Measurements from ENCODE around the gene HOXD4. TPM values are rescaled to one million over a fixed set of nuclear protein-coding genes. Genes with fewer than 3 reads are reported as not detected.

Gene HOXD4
- polyA plus RNA-seq, 1 donor from 2014 or later: not detected

- H3K9me3 Mint-ChIP-seq: peaks cover 0 to 17% (median 8%) of the 10 kb centered on the region in 3 donors
- peaks cover 67% of the 10 kb centered on the region for H3K27me3 Mint-ChIP-seq
- peak overlapping the region in 1 of 3 donors; percentile 10 for H3K27ac Mint-ChIP-seq
- H3K36me3 Mint-ChIP-seq: no peaks in the 10 kb centered on the region
- peak overlapping the region in 1 of 4 donors; percentile 17 for H3K4me3 Mint-ChIP-seq
- peaks cover 0 to 5% (median 2%) of the 10 kb centered on the region in 3 donors for H3K4me1 Mint-ChIP-seq
Measured at GRCh38 chr2:176160251-176160985, 9.1 kb downstream of the HOXD4 start.

- peaks cover 0 to 5% (median 2%) of the 10 kb centered on the region in 3 donors for H3K4me1 Mint-ChIP-seq
- H3K27me3 Mint-ChIP-seq: peaks cover 69% of the 10 kb centered on the region
- H3K27ac Mint-ChIP-seq: peak overlapping the region in 2 of 3 donors; percentile 5 to 10
- no peaks in the 10 kb centered on the region for H3K36me3 Mint-ChIP-seq
- H3K4me3 Mint-ChIP-seq: peak overlapping the region in 3 of 4 donors; percentile 57 to 74 (median 66)
- peaks cover 0 to 17% (median 8%) of the 10 kb centered on the region in 3 donors for H3K9me3 Mint-ChIP-seq
Measured at GRCh38 chr2:176160986-176161824, 9.9 kb downstream of the HOXD4 start.

- Mint-ChIP-seq H3K9me3 (peaks cover 0 to 17% (median 8%) of the 10 kb centered on the region in 3 donors), H3K27me3 (peaks cover 75% of the 10 kb centered on the region), H3K4me1 (peaks cover 0 to 5% (median 2%) of the 10 kb centered on the region in 3 donors), H3K27ac (peak overlapping the region in 1 of 3 donors; percentile 10), H3K36me3 (no peaks in the 10 kb centered on the region), H3K4me3 (peak overlapping the region in 1 of 4 donors; percentile 66)
Measured at GRCh38 chr2:176161825-176162626, 10.7 kb downstream of the HOXD4 start.

- Mint-ChIP-seq H3K36me3 (no peaks in the 10 kb centered on the region), H3K27me3 (peaks cover 69% of the 10 kb centered on the region), H3K27ac (peak overlapping the region; percentile 32 to 91 (median 76)), H3K4me3 (peak overlapping the region in 1 of 4 donors; percentile 15), H3K9me3 (peaks cover 2 to 15% (median 8%) of the 10 kb centered on the region in 3 donors), H3K4me1 (peaks cover 0 to 5% (median 2%) of the 10 kb centered on the region in 3 donors)
Measured at GRCh38 chr2:176162911-176163671, 11.7 kb downstream of the HOXD4 start.

- Mint-ChIP-seq H3K27me3 (peaks cover 65% of the 10 kb centered on the region), H3K36me3 (no peaks in the 10 kb centered on the region), H3K4me1 (peaks cover 0 to 5% (median 2%) of the 10 kb centered on the region in 3 donors), H3K27ac (peak overlapping the region; percentile 64 to 91 (median 76)), H3K4me3 (peak overlapping the region in 2 of 4 donors; percentile 49 to 81), H3K9me3 (peaks cover 2 to 12% (median 8%) of the 10 kb centered on the region in 3 donors)
Measured at GRCh38 chr2:176163672-176164056, 12.3 kb downstream of the HOXD4 start.

GRCh38 chr2:176164201-176164600, 12.9 kb downstream of the HOXD4 start:
- H3K4me3 Mint-ChIP-seq: peak overlapping the region in 2 of 4 donors; percentile 49 to 81
- peaks cover 68% of the 10 kb centered on the region for H3K27me3 Mint-ChIP-seq
- peaks cover 2 to 12% (median 8%) of the 10 kb centered on the region in 3 donors for H3K9me3 Mint-ChIP-seq
- H3K27ac Mint-ChIP-seq: peak overlapping the region; percentile 64 to 91 (median 76)
- no peaks in the 10 kb centered on the region for H3K36me3 Mint-ChIP-seq
- H3K4me1 Mint-ChIP-seq: peaks cover 0 to 5% (median 2%) of the 10 kb centered on the region in 3 donors

- Mint-ChIP-seq H3K27me3 (peaks cover 69% of the 10 kb centered on the region), H3K4me3 (peak overlapping the region in 2 of 4 donors; percentile 16 to 34), H3K36me3 (no peaks in the 10 kb centered on the region), H3K9me3 (peaks cover 2 to 12% (median 8%) of the 10 kb centered on the region in 3 donors), H3K27ac (peak overlapping the region; percentile 67 to 91 (median 77)), H3K4me1 (peaks cover 0 to 4% (median 2%) of the 10 kb centered on the region in 3 donors)
Measured at GRCh38 chr2:176164611-176165369, 13.4 kb downstream of the HOXD4 start.

GRCh38 chr2:176165370-176166050, 14.2 kb downstream of the HOXD4 start:
- peaks cover 0 to 4% (median 2%) of the 10 kb centered on the region in 3 donors for H3K4me1 Mint-ChIP-seq
- H3K36me3 Mint-ChIP-seq: no peaks in the 10 kb centered on the region
- H3K27me3 Mint-ChIP-seq: peaks cover 69% of the 10 kb centered on the region
- peak overlapping the region in 2 of 4 donors; percentile 16 to 57 for H3K4me3 Mint-ChIP-seq
- H3K27ac Mint-ChIP-seq: peak overlapping the region; percentile 33 to 77 (median 67)
- H3K9me3 Mint-ChIP-seq: peaks cover 2 to 12% (median 8%) of the 10 kb centered on the region in 3 donors

- Mint-ChIP-seq H3K9me3 (peaks cover 2 to 10% (median 8%) of the 10 kb centered on the region in 3 donors), H3K36me3 (no peaks in the 10 kb centered on the region), H3K27me3 (peaks cover 63% of the 10 kb centered on the region), H3K4me1 (peaks cover 0 to 4% (median 2%) of the 10 kb centered on the region in 3 donors), H3K4me3 (peak overlapping the region in 1 of 4 donors; percentile 57), H3K27ac (peak overlapping the region in 1 of 3 donors; percentile 33)
Measured at GRCh38 chr2:176166272-176166671, 14.9 kb downstream of the HOXD4 start.

- Mint-ChIP-seq H3K27me3 (peaks cover 57% of the 10 kb centered on the region), H3K4me3 (no peak overlapping the region), H3K9me3 (peaks cover 2 to 10% (median 8%) of the 10 kb centered on the region in 3 donors), H3K36me3 (no peaks in the 10 kb centered on the region), H3K27ac (peak overlapping the region in 1 of 3 donors; percentile 55), H3K4me1 (peaks cover 0 to 4% (median 2%) of the 10 kb centered on the region in 3 donors)
Measured at GRCh38 chr2:176167398-176167797, 16.0 kb downstream of the HOXD4 start.

- H3K4me1 Mint-ChIP-seq: peaks cover 2 to 4% (median 2%) of the 10 kb centered on the region in 3 donors
Measured at GRCh38 chr2:176169181-176169580, 17.8 kb downstream of the HOXD4 start.

GRCh38 chr2:176169711-176170110, 18.4 kb downstream of the HOXD4 start:
- H3K36me3 Mint-ChIP-seq: peaks cover 2% of the 10 kb centered on the region
- H3K9me3 Mint-ChIP-seq: peaks cover 0 to 9% (median 2%) of the 10 kb centered on the region in 3 donors
- H3K4me3 Mint-ChIP-seq: no peak overlapping the region
- H3K27ac Mint-ChIP-seq: no peak overlapping the region
- peaks cover 0 to 4% (median 2%) of the 10 kb centered on the region in 3 donors for H3K4me1 Mint-ChIP-seq
- H3K27me3 Mint-ChIP-seq: peaks cover 62% of the 10 kb centered on the region

More at GRCh38 chr2:176169181-176169580, 17.8 kb downstream of the HOXD4 start:
- Mint-ChIP-seq H3K9me3 (peaks cover 2 to 12% (median 2%) of the 10 kb centered on the region in 3 donors), H3K36me3 (peaks cover 2% of the 10 kb centered on the region), H3K27me3 (peaks cover 62% of the 10 kb centered on the region), H3K27ac (no peak overlapping the region), H3K4me3 (no peak overlapping the region)

Measured in IgD-negative memory B cell (primary cell).